NCI-H2107 treated with DMSO at 0.1 percent for 48 hours (cell line): ENCODE data around the gene MAP3K2.
"Not testable (repeated sequence)": the region's sequence is repeated elsewhere in the genome, so short reads cannot be mapped to it uniquely, and the experiment has no call there.

Experiments
- DNase-seq: peaks from one replicate; lab custom pipeline; 2025; ENCODE audit not compliant: unreplicated experiment; lab: John Stamatoyannopoulos, UW

MAP3K2 gene

DNA sequence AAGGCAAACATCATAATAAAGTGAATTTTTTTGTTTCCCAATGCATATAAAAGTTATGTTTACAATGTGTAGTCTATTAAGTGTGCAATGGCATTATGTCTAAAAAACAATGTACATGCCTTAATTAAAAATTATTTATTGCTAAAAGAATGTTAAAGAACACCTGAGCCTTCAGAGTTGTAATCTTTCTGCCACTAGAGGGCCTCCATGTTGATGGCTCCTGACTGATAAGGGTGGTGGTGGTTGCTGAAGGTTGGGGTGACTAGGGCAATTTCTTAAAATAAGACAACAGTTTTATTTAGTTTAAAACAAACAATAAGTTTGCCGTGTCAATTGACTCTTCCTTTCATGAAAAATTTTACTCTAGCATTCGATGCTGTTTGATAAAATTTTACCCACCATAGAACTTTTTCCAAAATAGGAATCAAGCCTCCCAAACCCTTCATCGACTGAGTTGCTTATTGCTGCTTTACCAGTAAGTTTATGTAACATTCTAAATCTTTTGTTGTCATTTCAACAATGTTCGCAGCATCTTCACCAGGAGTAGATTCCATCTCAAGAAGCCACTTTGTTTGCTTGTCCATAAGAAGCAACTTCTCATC lies 32.3 kb downstream of the MAP3K2 start:
- DNase-seq: no peak

DNA sequence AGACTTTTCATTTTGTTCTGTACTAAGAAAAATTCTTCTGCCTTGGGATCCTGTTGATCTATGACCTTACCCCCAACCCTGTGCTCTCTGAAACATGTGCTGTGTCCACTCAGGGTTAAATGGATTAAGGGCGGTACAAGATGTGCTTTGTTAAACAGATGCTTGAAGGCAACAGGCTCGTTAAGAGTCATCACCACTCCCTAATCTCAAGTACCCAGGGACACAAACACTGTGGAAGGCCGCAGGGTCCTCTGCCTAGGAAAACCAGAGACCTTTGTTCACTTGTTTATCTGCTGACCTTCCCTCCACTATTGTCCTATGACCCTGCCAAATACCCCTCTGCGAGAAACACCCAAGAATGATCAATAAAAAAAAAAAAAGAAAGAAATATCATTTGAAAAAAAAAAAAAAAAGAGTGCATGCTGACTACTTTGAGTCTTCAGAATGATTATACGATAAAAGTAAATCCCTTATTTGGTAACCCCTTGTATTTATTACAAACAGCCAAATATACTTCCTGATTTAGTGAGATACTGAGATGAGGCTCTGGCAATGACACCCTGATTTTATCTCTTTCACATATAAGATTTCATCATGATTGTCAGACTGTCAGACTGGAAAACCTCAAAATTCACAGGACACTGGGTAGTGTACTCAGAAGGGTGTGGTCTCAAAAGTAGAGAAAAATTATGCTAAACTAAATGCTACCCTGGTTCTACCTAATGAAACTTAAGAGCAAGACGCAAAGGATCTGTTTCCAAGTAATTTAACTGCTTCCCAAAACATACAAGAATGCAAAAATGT lies 33.7 kb downstream of the MAP3K2 start:
- DNase-seq: not testable (repeated sequence)

DNA sequence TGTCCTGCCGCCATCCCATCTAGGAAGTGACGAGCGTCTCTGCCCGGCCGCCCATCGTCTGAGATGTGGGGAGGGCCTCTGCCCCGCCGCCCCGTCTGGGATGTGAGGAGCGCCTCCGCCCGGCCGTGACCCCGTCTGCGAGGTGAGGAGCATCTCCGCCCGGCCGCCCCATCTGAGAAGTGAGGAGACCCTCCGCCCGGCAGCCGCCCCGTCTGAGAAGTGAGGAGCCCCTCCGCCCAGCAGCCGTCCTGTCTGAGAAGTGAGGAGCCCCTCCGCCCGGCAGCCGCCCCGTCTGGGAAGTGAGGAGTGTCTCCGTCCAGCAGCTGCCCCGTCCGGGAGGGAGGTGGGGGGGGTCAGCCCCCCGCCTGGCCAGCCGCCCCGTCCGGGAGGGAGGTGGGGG lies 34.6 kb downstream of the MAP3K2 start:
- not testable (repeated sequence) for DNase-seq

DNA sequence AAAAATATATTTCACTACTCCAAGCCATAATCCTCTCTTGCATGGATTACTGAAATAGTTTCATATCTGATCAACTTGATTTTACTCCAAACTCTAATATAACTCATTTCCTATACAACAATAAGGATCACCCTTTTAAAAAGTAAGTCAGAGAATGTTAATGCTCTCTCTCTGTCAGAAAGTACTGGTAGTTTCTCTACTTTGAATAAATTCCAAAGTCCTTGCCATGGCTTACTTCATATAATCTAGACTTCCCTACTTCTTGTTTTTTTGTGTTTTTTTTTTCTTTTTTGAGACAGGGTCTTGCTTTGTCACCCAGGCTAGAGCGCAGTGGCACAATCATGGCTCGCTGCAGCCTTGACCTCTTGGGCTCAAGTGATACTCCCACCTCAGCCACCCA lies 36.2 kb downstream of the MAP3K2 start:
- DNase-seq: no peak

DNA sequence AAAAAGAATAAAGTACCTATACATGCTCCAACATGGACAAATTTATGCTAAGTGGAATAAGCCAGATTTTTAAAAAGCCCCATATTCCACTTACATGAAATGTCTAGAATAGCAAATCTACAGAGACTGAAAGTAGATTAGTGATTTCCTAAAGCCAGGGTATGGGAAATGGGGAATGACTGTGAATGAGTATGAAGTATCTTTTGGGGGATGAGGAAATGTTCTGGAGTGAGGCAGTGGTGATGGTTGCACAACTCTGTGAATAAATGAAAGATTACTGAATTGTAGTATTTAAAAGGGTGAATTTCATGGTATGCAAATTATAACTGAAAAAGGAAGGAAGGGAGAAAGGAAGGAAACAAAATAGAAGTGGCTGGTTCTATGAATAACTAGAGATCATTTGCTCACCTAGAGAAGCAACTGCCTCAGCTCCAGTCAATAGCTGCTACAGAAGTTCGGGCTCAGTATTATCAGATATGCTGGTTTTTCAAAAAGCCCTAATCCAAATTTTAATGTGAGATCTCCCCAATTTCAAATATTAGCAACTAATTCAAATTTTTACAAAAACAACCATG lies 39.3 kb downstream of the MAP3K2 start:
- DNase-seq: no peak

DNA sequence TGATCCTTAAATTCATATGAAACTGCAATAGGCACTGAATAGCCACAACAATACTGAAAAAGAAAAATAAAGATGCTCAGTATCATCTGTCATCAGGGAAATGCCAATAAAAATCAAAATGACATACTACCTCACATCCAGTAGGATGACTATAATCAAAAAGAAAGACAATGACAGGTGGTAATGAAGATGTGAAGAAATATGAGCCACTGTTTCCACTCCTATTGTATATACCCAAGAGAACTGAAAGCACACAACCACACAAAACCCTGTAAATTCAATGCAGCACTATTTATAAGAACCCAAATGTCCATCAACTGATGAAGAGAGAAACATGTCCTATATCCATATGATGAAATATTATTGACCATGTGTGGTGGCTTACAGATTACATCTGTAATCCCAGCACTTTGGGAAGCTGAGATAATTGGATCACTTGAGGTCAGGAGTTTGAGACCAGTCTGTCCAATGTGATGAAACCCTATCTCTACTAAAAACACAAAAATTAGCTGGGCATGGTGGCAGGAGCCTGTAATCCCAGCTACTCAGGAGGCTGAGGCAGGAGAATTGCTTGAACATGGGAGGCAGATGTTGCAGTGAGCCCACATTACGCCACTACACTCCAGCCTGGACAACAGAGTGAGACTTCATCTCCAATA lies 39.9 kb downstream of the MAP3K2 start:
- DNase-seq: no peak

DNA sequence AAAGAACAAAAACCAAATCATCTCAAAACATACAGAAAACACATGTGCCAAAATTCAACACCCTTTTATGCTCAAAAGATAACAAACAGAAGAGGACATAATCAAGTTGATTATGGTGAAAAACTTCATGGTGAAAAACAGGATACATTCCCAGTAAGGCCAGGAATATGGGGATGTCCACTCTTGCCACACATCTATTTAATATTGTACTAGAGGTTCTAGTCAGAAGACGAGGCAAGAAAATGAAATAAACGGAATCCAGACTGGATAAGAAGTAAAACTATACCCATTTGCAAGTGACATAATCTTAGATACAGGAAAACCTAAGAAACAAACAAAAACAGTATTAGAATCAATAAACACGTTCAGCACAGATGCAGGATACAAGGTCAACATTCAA lies 40.8 kb downstream of the MAP3K2 start:
- no peak for DNase-seq

DNA sequence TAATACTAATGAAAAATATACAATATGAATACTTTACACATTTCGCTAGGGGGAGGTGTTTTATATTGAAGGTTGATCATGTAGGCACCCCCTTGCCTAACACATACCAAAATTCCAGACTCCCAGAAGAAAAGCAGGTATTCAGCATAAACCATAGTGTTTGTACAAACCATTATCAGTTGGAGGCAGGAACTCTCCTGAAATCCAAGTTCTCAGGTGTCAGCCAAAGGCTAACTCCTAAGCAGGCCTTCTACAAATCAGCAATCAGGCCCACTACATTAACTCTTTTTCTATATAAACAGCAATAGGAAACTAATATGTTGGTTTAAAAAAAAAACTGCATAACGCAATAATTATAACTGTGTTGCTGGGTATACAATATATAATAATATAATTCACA lies 44.5 kb downstream of the MAP3K2 start:
- no peak for DNase-seq

DNA sequence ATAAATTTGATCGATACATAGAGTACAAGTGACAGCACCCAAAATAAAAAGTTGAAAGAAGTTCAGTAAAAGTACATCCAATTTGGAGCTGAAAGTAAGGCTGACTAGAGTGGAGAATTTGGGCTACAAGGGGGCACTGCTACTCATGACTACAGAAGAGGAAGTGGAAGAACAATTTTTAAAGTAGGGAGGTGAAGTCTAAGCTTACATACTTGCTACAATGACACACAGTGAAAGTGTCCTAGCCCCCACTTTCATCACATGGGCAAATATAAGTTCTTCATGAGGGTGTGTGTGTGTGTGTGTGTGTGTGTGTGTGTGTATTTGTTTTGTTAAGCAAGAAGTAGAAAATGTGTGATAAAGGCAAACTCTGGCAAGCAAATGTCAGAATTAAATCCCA lies 45.7 kb downstream of the MAP3K2 start:
- DNase-seq: no peak

DNA sequence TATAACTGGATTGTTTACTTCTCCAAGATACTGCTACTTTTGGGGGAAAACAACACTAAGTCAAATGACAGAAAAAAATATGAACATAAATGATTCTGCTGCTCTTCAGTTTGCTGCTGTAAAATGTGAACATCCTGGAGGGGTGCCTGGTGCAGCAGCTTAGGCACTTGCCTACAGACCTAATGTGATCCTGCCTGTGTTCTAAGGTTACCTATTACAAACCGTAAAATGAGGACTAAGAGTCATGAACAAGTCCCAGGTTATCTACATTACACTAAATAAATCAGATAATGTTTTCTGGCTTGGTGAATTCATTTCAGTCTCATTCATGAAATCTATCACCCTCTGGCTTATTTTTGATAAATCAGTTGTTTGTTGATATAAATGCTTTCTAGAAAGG lies 55.4 kb downstream of the MAP3K2 start:
- DNase-seq: no peak

DNA sequence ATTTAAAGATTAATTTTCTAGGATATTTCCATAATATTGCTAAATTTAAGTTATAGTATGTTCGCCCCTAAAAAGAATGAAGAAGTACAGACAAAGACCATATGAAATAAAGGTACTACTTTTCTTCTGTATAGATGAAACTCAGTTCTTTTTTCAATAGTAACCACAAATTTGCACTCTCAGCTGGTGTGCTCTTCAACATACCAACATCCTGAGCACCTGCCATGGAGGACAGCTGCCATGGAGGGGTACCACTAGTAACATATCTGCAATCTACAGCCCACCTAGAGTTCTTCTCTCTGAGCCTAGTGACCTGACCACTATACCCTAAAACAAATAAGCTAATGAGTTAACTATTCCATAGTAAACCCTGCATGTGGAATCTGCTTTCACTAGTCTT lies 57.0 kb downstream of the MAP3K2 start:
- no peak for DNase-seq

DNA sequence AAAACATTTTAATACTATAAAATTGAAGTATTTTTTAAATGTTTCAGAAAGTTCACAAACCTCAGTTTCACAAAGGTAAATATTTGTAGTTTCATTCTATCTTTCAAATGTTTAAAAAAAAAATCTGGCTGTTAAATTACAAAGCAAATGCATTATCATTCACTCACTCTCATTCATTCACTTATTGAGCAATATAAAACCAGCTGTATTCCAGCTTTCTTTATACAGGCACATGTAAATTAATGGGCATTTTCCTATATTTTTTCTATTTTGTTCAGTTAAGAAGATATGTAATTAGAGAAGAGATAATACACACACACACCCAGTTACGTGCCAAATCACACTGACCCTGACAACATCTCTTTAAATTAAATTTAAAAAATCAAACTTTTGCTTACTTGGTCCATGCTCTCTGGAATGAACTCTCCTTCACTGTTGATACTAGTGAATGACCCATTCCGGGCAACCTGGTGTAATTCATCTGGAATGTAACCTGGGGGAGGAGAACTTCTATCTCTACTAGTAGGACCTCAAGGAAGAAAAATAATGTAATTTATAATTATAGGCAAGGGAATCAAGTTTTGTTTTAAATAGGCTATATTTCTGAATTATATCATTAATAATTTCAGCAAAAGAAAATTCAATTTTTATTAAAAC lies 61.4 kb downstream of the MAP3K2 start:
- no peak for DNase-seq

DNA sequence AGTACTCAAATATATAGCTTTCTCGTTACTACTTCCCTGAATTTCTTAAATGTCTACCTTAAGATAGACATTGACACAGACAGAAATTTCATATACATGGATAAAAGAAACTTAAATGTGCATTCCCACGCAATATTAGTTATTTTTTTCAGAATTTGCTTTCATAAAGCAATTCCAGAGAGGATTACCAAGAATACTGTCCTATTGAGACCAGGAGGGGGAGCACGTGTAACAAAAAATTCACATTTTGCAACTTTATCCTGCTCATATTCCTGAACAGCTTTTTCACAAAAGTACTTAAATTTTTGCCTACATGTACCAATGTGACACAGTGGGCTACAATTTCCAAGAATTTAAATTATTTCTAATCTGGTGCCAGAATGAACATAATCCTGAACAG lies 63.1 kb downstream of the MAP3K2 start:
- no peak for DNase-seq

DNA sequence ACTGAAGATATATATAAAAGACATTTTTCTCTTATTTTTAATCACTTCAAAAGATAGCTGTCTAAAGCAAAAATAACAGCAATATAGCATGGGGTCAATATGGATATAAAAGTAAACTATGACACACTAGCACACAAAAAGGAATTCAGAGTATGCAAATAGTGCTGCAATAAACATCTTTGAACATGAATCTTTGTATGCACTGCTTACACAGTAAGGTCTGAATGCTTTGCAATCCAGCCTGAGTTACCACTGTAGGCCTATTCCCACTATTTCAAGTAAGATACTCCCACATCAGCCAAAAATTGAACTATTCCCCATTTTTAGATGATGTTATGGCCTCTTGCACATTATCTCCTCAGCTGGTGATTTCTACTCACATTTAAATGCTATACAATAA lies 66.5 kb downstream of the MAP3K2 start:
- DNase-seq: no peak

DNA sequence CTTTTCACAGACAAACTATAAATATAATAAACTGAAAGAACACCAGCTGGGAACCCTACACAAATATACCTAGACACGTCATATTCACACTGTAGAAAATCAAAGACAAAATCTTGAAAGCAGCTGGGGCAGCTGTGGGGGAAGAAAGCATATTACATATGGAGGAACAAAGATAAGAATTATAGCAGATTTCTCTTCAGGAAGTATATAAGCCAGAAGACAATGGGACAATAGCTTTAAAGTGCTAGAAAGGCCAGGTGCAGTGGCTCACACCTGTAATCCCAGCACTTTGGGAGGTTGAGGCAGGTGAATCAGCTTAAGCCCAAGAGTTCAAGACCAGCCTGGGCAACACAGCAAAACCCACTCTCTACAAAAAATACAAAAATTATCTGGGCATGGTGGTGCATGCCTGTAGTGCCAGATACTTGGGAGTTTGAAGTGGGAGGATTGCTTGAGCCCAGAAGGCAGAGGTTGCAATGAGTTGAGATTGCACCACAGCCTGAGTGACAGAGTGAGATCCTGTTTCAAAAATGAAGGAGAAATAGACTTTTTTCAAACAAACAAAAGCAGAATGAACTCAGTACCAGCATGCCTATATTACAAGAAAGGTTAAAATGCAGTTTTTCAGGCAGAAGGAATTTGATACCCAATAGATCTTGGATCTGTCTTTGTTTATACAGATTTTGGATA lies 67.0 kb downstream of the MAP3K2 start:
- no peak for DNase-seq

DNA sequence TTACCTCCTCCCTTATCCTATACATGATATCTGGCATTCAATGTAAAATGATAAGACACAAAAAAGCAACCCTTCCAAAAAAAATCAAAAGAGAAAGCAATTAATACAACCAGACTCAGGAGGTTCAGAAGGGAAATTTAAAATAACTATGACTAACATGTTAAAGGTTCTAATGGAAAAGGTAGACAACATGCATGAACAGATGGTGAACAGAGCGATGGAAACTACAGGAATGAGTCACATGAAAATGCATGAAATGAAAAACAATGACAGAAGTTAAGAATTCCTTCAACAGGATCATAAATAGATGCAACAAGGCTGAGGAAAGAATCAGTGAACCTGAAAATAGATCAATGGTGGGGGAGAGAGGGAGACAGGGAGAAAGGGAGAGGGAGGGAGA lies 67.7 kb downstream of the MAP3K2 start:
- no peak for DNase-seq

DNA sequence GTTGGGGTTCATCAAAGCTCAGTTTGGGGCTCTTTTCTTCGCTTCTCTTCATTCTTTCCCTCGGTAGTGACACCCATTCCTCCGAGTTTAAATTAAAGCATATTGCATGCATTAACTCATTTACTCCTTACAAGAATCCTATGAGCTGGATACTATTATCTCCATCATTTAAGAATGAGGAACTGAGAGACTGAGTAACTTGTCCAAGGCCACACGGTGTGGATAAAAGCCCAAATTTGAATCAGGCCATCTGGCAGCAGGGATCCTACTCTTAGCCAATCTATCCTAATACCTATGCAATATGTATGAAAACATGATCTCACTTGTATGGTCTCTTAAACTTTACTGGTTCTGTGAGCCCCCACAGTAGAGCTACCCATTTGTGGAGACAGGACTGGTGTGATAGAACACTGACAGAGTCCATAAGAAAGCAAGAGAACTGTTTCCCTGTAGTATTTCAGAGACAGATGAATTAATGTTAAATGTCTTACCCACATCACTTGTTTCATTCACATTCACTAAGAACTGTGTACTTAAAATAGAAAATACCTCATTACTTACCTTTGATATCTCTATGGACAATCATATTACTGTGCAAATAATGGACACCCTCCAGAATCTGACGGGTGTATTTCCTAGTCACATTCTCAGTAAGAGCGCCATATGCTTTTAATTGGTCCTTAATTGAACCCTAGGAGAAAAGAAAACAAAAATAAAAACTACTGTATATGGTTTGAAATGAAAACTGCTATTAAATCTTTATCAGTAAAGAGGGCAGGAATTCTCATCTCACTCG lies 73.4 kb downstream of the MAP3K2 start:
- DNase-seq: no peak

DNA sequence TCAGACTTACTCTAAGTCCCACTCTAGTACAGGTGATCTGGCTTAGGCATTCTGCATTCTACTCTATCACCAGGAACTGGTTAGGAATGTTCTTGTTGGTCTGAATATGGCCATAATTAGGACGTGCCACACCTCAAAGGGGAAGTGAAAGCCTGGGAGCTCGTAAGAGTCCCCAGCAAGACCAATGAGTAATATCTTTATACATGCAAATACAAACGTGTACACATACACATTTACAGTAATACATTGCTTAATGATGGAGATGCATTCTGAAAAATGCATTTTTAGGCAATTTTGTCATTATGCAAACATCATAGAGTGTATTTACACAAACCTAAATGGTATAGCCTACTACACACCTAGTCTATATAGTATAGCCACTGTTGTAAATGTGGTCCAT lies 74.4 kb downstream of the MAP3K2 start:
- DNase-seq: no peak

DNA sequence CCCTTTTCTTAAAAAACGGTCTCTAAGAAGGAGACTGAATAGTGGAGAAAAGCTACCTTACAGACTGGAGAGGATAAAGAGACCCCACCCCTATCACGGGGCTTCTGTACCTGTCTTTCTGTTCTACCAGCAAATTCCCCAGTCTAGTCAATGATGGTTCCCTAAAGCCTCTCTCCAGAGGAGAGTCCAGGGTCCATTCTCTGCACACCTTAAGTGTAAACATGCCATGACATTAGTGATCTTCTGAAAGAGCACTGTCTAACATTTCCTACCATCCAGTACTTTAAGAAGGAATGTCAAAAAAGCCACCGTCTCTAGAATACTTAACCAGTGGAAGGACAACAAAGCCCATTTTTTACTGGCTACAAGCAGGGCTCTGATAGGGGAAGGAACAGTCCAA lies 76.8 kb downstream of the MAP3K2 start:
- DNase-seq: no peak

DNA sequence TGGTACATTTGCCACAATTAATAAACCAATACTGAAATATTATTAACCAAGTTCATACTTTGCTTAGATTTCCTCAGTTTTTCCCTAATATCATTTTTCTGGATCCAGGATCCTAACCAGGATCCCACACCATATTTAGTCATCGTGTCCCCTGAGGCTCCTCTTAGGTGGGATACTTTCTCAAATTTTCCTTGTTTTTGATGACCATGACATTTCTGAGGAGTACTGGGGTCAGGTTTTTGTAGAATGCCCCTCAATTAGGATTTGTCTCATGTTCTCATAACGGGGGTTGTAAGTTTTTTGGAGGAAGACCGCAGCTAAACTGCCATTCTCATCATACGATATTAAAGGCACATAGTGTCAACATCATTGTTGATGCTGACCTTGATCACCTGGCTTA lies 78.3 kb downstream of the MAP3K2 start:
- no peak for DNase-seq
